WTC11 (cell line): Measurements from ENCODE around the gene CPAMD8. TPM values are rescaled to one million over a fixed set of nuclear protein-coding genes. Genes with fewer than 3 reads are reported as not detected.

Source experiments
- ATAC-seq: fragments of 200-7000 bp; cut with Tn5 transposase; 2 replicates; pipeline ENCODE4 v1.10.0; 2021; ENCODE audit warnings: mild to moderate bottlenecking, moderate library complexity
- CTCF ChIA-PET: fragments of 300-600 bp; sonication (Branson Sonifier 250); formaldehyde crosslinking; loops from one replicate; lab custom pipeline; 2021; ENCODE audit warnings: antibody characterized with exemption; lab: Charles Lee
- POLR2A ChIA-PET: fragments of 350-600 bp; sonication (Branson Sonifier 250); formaldehyde crosslinking; loops from one replicate; lab custom pipeline; 2021; ENCODE audit warnings: antibody characterized with exemption; lab: Charles Lee
- DNase-seq: peaks from one replicate; pipeline ENCODE4 v3.0.0; 2021; ENCODE audit warnings: low spot score
- H3K27ac Mint-ChIP-seq: 2 replicates; pipeline ENCODE4 v1.8.0; 2021; ENCODE audit warnings: mixed read lengths
- H3K27me3 Mint-ChIP-seq: 2 replicates; pipeline ENCODE4 v1.8.0; 2021; ENCODE audit warnings: low read depth, mild to moderate bottlenecking, moderate library complexity, mixed read lengths
- H3K36me3 Mint-ChIP-seq: 2 replicates; pipeline ENCODE4 v1.8.0; 2021; ENCODE audit warnings: mixed read lengths
- H3K4me1 Mint-ChIP-seq: 2 replicates; pipeline ENCODE4 v1.8.0; 2022; ENCODE audit warnings: mixed read lengths
- H3K4me3 Mint-ChIP-seq: 2 replicates; pipeline ENCODE4 v1.8.0; 2021; ENCODE audit warnings: mild to moderate bottlenecking, moderate library complexity, mixed read lengths
- H3K9me3 Mint-ChIP-seq: 2 replicates; pipeline ENCODE4 v1.8.0; 2021; ENCODE audit warnings: mixed read lengths
- ATF1 ChIP-seq: sonication (generic); formaldehyde crosslinking; IDR thresholded peaks from 2 replicates; pipeline ENCODE4 v1.8.1; 2023; ENCODE audit warnings: mild to moderate bottlenecking, moderate library complexity, missing genetic modification reagents
- ELF4 ChIP-seq: sonication (generic); formaldehyde crosslinking; IDR thresholded peaks from 2 replicates; pipeline ENCODE4 v1.8.1; 2022; ENCODE audit warnings: low read depth, mild to moderate bottlenecking, moderate library complexity, missing genetic modification reagents
- EMX1 ChIP-seq: fragments of 250-450 bp; sonication (Bioruptor Pico); IDR thresholded peaks from 2 replicates; pipeline ENCODE4 v1.8.0; 2021; ENCODE audit warnings: mild to moderate bottlenecking
- FOXK1 ChIP-seq: sonication (generic); formaldehyde crosslinking; IDR thresholded peaks from 2 replicates; pipeline ENCODE4 v1.8.0; 2022; ENCODE audit warnings: mild to moderate bottlenecking, moderate library complexity, missing genetic modification reagents
- FOXP1 ChIP-seq: sonication (generic); formaldehyde crosslinking; IDR thresholded peaks from 2 replicates; pipeline ENCODE4 v1.8.0; 2022; ENCODE audit warnings: missing genetic modification reagents, mild to moderate bottlenecking, moderate library complexity, borderline replicate concordance
- FOXP4 ChIP-seq: sonication (generic); formaldehyde crosslinking; IDR thresholded peaks from 2 replicates; pipeline ENCODE4 v1.8.0; 2022; ENCODE audit warnings: mild to moderate bottlenecking, missing genetic modification reagents
- GABPB1 ChIP-seq: sonication (generic); formaldehyde crosslinking; IDR thresholded peaks from 2 replicates; pipeline ENCODE4 v1.8.1; 2023; ENCODE audit warnings: mild to moderate bottlenecking, missing genetic modification reagents
- GRHL2 ChIP-seq: fragments of 250-450 bp; sonication (Bioruptor Pico); IDR thresholded peaks from 2 replicates; pipeline ENCODE4 v1.8.0; 2022; ENCODE audit warnings: mild to moderate bottlenecking, moderate library complexity; ENCODE audit not compliant: insufficient replicate concordance, severe bottlenecking
- GTF2I ChIP-seq: fragments of 250-450 bp; sonication (Bioruptor Pico); conservative IDR thresholded peaks from 2 replicates; pipeline ENCODE4 v1.4.0; 2021; ENCODE audit warnings: mild to moderate bottlenecking
- MXD4 ChIP-seq: fragments of 250-450 bp; sonication (Bioruptor Pico); IDR thresholded peaks from 2 replicates; pipeline ENCODE4 v1.8.0; 2021; ENCODE audit warnings: mild to moderate bottlenecking, moderate library complexity, borderline replicate concordance
- NFATC4 ChIP-seq: fragments of 250-450 bp; sonication (Bioruptor Pico); IDR thresholded peaks from 2 replicates; pipeline ENCODE4 v1.9.0; 2021; ENCODE audit warnings: mild to moderate bottlenecking
- NFE2L1 ChIP-seq: sonication (generic); formaldehyde crosslinking; IDR thresholded peaks from 2 replicates; pipeline ENCODE4 v1.8.1; 2023; ENCODE audit warnings: missing genetic modification reagents
- NFYB ChIP-seq: sonication (generic); formaldehyde crosslinking; conservative IDR thresholded peaks from 2 replicates; pipeline ENCODE4 v1.8.0; 2022; ENCODE audit warnings: low read depth, missing genetic modification reagents
- NR2C2 ChIP-seq: sonication (generic); formaldehyde crosslinking; IDR thresholded peaks from 2 replicates; pipeline ENCODE4 v1.8.0; 2022; ENCODE audit warnings: mild to moderate bottlenecking, missing genetic modification reagents
- OVOL2 ChIP-seq: fragments of 250-450 bp; sonication (Bioruptor Pico); IDR thresholded peaks from 2 replicates; pipeline ENCODE4 v1.9.0; 2021; ENCODE audit warnings: mild to moderate bottlenecking, borderline replicate concordance
- RELA ChIP-seq: sonication (generic); formaldehyde crosslinking; IDR thresholded peaks from 2 replicates; pipeline ENCODE4 v1.8.1; 2022; ENCODE audit warnings: missing genetic modification reagents, mild to moderate bottlenecking, borderline replicate concordance
- RORB ChIP-seq: fragments of 250-450 bp; sonication (Bioruptor Pico); IDR thresholded peaks from 2 replicates; pipeline ENCODE4 v1.9.0; 2021; ENCODE audit warnings: mild to moderate bottlenecking
- SMAD4 ChIP-seq: sonication (generic); formaldehyde crosslinking; IDR thresholded peaks from 2 replicates; pipeline ENCODE4 v1.8.0; 2022; ENCODE audit warnings: mild to moderate bottlenecking, missing genetic modification reagents
- SP1 ChIP-seq: sonication (generic); formaldehyde crosslinking; conservative IDR thresholded peaks from 2 replicates; pipeline ENCODE4 v1.8.1; 2022; ENCODE audit warnings: missing genetic modification reagents
- TEAD1 ChIP-seq: sonication (generic); formaldehyde crosslinking; IDR thresholded peaks from 2 replicates; pipeline ENCODE4 v1.8.0; 2022; ENCODE audit warnings: mild to moderate bottlenecking, missing genetic modification reagents
- ZBTB21 ChIP-seq: sonication (generic); formaldehyde crosslinking; IDR thresholded peaks from 2 replicates; pipeline ENCODE4 v1.8.1; 2023; ENCODE audit warnings: mild to moderate bottlenecking, missing genetic modification reagents, borderline replicate concordance
- ZMAT4 ChIP-seq: fragments of 250-450 bp; sonication (Bioruptor Pico); IDR thresholded peaks from 2 replicates; pipeline ENCODE4 v1.9.0; 2021; ENCODE audit warnings: mild to moderate bottlenecking
- ZNF263 ChIP-seq: sonication (generic); formaldehyde crosslinking; IDR thresholded peaks from 2 replicates; pipeline ENCODE4 v1.8.1; 2022; ENCODE audit warnings: low read depth, mild to moderate bottlenecking, moderate library complexity, missing genetic modification reagents
- ZNF281 ChIP-seq: sonication (generic); formaldehyde crosslinking; IDR thresholded peaks from 2 replicates; pipeline ENCODE4 v1.8.0; 2023; ENCODE audit warnings: mild to moderate bottlenecking, missing genetic modification reagents
- ZNF317 ChIP-seq: sonication (generic); formaldehyde crosslinking; IDR thresholded peaks from 2 replicates; pipeline ENCODE4 v1.8.1; 2023; ENCODE audit warnings: low read depth, mild to moderate bottlenecking, moderate library complexity, missing genetic modification reagents, borderline replicate concordance
- ZNF512 ChIP-seq: sonication (generic); formaldehyde crosslinking; IDR thresholded peaks from 2 replicates; pipeline ENCODE4 v1.8.1; 2022; ENCODE audit warnings: missing genetic modification reagents, borderline replicate concordance
- ZNF671 ChIP-seq: fragments of 250-450 bp; sonication (Bioruptor Pico); IDR thresholded peaks from 2 replicates; pipeline ENCODE4 v1.8.0; 2021; ENCODE audit warnings: mild to moderate bottlenecking
- total RNA-seq: library from RNA; stranded (reverse); gene quantifications from 3 replicates; pipeline ENCODE4 v1.2.3, GENCODE V29; 2021
- TF ChIP-seq, protein P1 (sequence below): sonication (generic); formaldehyde crosslinking; IDR thresholded peaks from 2 replicates; pipeline ENCODE4 v1.8.1; 2022; ENCODE audit warnings: mild to moderate bottlenecking, moderate library complexity, missing genetic modification reagents
- TF ChIP-seq, protein P2 (sequence below): fragments of 250-450 bp; sonication (Bioruptor Pico); IDR thresholded peaks from 2 replicates; pipeline ENCODE4 v1.8.0; 2021; ENCODE audit warnings: mild to moderate bottlenecking

Gene CPAMD8
- total RNA-seq, 1 experiment from 2014 or later, result 6.9 TPM

DNA sequence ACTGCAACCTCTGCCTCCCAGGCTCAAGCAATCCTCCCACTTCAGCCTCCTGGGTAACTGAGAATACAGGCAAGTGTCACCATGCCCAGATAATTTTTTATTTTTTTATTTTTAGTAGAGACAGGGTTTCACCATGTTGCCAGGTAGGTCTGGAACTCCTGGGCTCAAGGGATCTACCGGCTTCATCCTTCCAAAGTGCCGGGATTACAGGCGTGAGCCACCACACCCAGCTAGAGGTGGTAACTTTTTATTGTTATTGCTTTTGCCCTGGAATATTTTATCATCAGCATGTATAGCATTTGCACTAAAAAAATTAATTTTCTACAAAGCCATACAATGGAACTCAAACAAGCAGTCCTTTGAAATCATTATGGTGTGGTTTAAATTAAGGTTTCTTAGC is 34.6 kb upstream of the CPAMD8 start:
- DNase-seq (no peak), ATAC-seq (no peak)
- CTCF ChIA-PET, result interaction anchor here (1.6 kb wide), 1 partner anchor 9 kb away, joined by 5 read pairs; no protein-coding TSS in a partner anchor
- H3K4me1 Mint-ChIP-seq, result no peaks in the 10 kb centered on the region
- TF ChIP-seq ZNF281 (CRISPR knock-in tag) (no peak), ELF4 (CRISPR knock-in tag) (no peak), FOXK1 (CRISPR knock-in tag) (no peak), GTF2I (CRISPR knock-in tag) (no peak), ZNF671 (CRISPR knock-in tag) (no peak), ZMAT4 (CRISPR knock-in tag) (no peak), NR2C2 (CRISPR knock-in tag) (no peak), TEAD1 (CRISPR knock-in tag) (no peak), MXD4 (CRISPR knock-in tag) (no peak), RORB (CRISPR knock-in tag) (no peak), ZBTB21 (CRISPR knock-in tag) (no peak), OVOL2 (no peak), EMX1 (CRISPR knock-in tag) (no peak), GABPB1 (CRISPR knock-in tag) (no peak), ZNF512 (CRISPR knock-in tag) (no peak), ZNF263 (CRISPR knock-in tag) (no peak), FOXP4 (CRISPR knock-in tag) (no peak), RELA (CRISPR knock-in tag) (no peak)
- TF ChIP-seq, protein P1, sequence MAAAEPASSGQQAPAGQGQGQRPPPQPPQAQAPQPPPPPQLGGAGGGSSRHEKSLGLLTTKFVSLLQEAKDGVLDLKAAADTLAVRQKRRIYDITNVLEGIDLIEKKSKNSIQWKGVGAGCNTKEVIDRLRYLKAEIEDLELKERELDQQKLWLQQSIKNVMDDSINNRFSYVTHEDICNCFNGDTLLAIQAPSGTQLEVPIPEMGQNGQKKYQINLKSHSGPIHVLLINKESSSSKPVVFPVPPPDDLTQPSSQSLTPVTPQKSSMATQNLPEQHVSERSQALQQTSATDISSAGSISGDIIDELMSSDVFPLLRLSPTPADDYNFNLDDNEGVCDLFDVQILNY (CRISPR knock-in tag), result no peak
- peaks cover 66% of the 10 kb centered on the region for H3K36me3 Mint-ChIP-seq
- peaks cover 29% of the 10 kb centered on the region for H3K9me3 Mint-ChIP-seq
- H3K4me3 Mint-ChIP-seq, result no peak overlapping the region
- no peaks in the 10 kb centered on the region for H3K27me3 Mint-ChIP-seq
- H3K27ac Mint-ChIP-seq, result no peak overlapping the region
- POLR2A ChIA-PET, result no interaction called here

DNA sequence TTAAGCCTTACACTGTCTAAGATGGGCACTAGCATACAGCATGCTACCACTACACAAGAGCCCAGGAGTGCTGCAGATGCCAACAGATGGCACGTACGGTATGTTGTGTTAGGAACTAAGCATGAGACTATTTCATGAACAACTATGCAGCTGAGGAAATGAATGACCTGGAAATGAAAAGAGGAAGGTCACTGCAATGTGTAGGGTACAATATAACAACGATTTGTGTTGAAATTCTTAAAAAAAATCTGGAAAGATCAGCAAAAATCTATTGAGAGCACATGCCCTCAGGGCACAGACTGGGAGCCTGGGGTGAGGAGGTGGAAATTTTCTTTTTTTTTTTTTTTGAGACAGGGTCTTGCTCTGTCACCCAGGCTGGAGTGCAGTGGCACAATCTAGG is 34.2 kb upstream of the CPAMD8 start:
- Mint-ChIP-seq H3K36me3 (peaks cover 70% of the 10 kb centered on the region), H3K4me1 (no peaks in the 10 kb centered on the region), H3K27ac (no peak overlapping the region), H3K4me3 (no peak overlapping the region), H3K27me3 (no peaks in the 10 kb centered on the region), H3K9me3 (peaks cover 29% of the 10 kb centered on the region)
- CTCF ChIA-PET, result interaction anchor here (1.6 kb wide), 1 partner anchor 8 kb away, joined by 5 read pairs; no protein-coding TSS in a partner anchor
- POLR2A ChIA-PET, result no interaction called here
- DNase-seq, result no peak
- ATAC-seq, result no peak
- TF ChIP-seq GRHL2 (CRISPR knock-in tag) (no peak), SP1 (CRISPR knock-in tag) (no peak), NFATC4 (CRISPR knock-in tag) (no peak), FOXP1 (no peak), ZNF317 (CRISPR knock-in tag) (no peak), GTF2I (CRISPR knock-in tag) (no peak), ATF1 (CRISPR knock-in tag) (no peak), NFE2L1 (no peak), NFYB (CRISPR knock-in tag) (no peak), SMAD4 (no peak)
- TF ChIP-seq, protein P2, sequence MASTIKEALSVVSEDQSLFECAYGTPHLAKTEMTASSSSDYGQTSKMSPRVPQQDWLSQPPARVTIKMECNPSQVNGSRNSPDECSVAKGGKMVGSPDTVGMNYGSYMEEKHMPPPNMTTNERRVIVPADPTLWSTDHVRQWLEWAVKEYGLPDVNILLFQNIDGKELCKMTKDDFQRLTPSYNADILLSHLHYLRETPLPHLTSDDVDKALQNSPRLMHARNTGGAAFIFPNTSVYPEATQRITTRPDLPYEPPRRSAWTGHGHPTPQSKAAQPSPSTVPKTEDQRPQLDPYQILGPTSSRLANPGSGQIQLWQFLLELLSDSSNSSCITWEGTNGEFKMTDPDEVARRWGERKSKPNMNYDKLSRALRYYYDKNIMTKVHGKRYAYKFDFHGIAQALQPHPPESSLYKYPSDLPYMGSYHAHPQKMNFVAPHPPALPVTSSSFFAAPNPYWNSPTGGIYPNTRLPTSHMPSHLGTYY (CRISPR knock-in tag), result no peak
